Neural crest cell (in vitro differentiated cells): ENCODE measurements around the gene LIPF. TPM values are rescaled to one million over a fixed set of nuclear protein-coding genes. Genes with fewer than 3 reads are reported as not detected.

Experiments used
- DNase-seq: peaks from one replicate; pipeline ENCODE4 v3.0.0; 2021; ENCODE audit warnings: low read depth, mixed read lengths, low spot score
- H3K27ac Mint-ChIP-seq: one replicate; pipeline ENCODE4 v1.8.0; 2021; ENCODE audit warnings: mild to moderate bottlenecking, mixed read lengths; ENCODE audit not compliant: unreplicated experiment
- H3K27me3 Mint-ChIP-seq: 2 replicates; pipeline ENCODE4 v1.8.0; 2021; ENCODE audit warnings: low read depth, mild to moderate bottlenecking, mixed read lengths
- H3K36me3 Mint-ChIP-seq: 2 replicates; pipeline ENCODE4 v1.8.0; 2021; ENCODE audit warnings: low read depth, mild to moderate bottlenecking, mixed read lengths
- H3K4me1 Mint-ChIP-seq: 2 replicates; pipeline ENCODE4 v1.8.0; 2021; ENCODE audit warnings: mixed read lengths
- H3K4me3 Mint-ChIP-seq: one replicate; pipeline ENCODE4 v1.8.0; 2021; ENCODE audit warnings: mild to moderate bottlenecking, mixed read lengths
- H3K9me3 Mint-ChIP-seq: 2 replicates; pipeline ENCODE4 v1.8.0; 2021; ENCODE audit warnings: mixed read lengths
- CTCF ChIP-seq: fragments of 200-600 bp; sonication (generic); conservative IDR thresholded peaks from 2 replicates; pipeline ENCODE4 v1.5.0; 2021; ENCODE audit warnings: antibody characterized with exemption, mild to moderate bottlenecking
- total RNA-seq: library from RNA; stranded (reverse); gene quantifications from 2 replicates; pipeline ENCODE4 v1.2.1, GENCODE V29; 2021

The LIPF gene
- total RNA-seq, 1 donor from 2014 or later: not detected

DNA sequence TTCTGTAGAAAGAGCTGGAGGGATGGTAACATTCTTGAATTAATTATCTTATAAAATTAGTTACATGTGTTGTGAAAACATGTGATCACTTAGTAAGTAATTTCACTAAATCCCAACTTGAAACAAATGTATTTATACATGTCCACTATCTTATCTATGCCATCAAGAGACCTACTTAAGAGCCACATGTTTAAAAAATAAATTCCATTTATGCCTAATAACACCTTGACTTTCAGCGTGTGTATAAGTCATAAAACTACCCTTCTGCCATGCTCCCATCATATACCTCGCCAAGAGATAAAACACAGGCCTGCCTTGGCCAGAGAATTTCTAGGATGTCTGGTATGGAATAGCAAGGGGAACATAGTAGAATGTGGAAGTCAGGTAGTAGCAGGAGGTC is 40.4 kb upstream of the LIPF start:
- Mint-ChIP-seq H3K27me3 (peaks cover 4% of the 10 kb centered on the region), H3K9me3 (peaks cover 7% of the 10 kb centered on the region), H3K4me1 (no peaks in the 10 kb centered on the region), H3K4me3 (no peak overlapping the region), H3K27ac (no peak overlapping the region), H3K36me3 (no peaks in the 10 kb centered on the region)
- DNase-seq: no peak
- no peak for TF ChIP-seq CTCF

- H3K36me3 Mint-ChIP-seq: no peaks in the 10 kb centered on the region
- peaks cover 7% of the 10 kb centered on the region for H3K9me3 Mint-ChIP-seq
- no peaks in the 10 kb centered on the region for H3K4me1 Mint-ChIP-seq
- TF ChIP-seq CTCF: no peak
- no peak for DNase-seq
- H3K27ac Mint-ChIP-seq: no peak overlapping the region
- no peak overlapping the region for H3K4me3 Mint-ChIP-seq
- peaks cover 4% of the 10 kb centered on the region for H3K27me3 Mint-ChIP-seq
Measured at GRCh38 chr10:88624840-88625239, 39.4 kb upstream of the LIPF start.

DNA sequence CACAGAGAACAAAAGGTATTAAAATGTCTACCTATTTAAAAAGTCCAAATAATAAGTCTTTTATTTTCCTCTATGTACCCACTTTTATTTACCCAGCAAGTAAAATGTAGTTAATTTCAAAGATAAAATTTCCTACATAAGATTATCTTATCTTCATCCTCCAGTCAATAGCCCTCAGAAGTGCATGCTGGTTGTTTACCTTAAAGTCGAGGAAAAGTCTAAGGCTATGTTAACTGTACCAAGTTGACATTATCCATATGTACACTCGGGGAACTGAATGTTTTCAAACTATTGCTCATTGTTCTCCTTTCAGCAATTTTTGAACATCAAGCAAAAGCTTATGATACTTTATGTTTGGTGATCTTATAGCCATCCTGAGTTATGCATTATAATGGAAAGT is 24.1 kb upstream of the LIPF start:
- H3K4me1 Mint-ChIP-seq: no peaks in the 10 kb centered on the region
- no peak for TF ChIP-seq CTCF
- no peak overlapping the region for H3K27ac Mint-ChIP-seq
- no peak for DNase-seq
- H3K9me3 Mint-ChIP-seq: peaks cover 3% of the 10 kb centered on the region
- H3K36me3 Mint-ChIP-seq: peaks cover 5% of the 10 kb centered on the region
- no peak overlapping the region for H3K4me3 Mint-ChIP-seq
- no peaks in the 10 kb centered on the region for H3K27me3 Mint-ChIP-seq

DNA sequence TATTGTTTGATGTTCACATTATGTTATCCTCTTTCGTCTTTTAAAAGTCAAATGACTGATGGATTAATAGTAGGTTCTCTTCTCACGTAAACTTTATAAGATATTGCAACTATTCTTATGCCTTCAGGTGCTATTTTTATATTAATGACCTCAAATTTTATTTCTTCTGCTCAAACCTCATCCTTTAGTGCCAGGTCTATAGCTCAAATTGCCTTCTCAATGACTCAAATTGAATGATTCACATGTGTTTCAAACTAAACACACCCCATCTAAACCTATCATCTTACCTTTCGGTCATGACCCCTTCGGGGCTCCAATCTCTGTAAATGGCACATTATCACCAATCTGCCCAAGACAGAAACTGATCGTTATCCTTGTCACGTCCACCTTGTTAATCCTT is 22.0 kb upstream of the LIPF start:
- peaks cover 3% of the 10 kb centered on the region for H3K9me3 Mint-ChIP-seq
- peaks cover 3% of the 10 kb centered on the region for H3K27me3 Mint-ChIP-seq
- no peak overlapping the region for H3K27ac Mint-ChIP-seq
- no peak for DNase-seq
- H3K36me3 Mint-ChIP-seq: peaks cover 2% of the 10 kb centered on the region
- H3K4me1 Mint-ChIP-seq: no peaks in the 10 kb centered on the region
- no peak for TF ChIP-seq CTCF
- no peak overlapping the region for H3K4me3 Mint-ChIP-seq

GRCh38 chr10:88642963-88643362 is 21.3 kb upstream of the LIPF start:
- DNase-seq: no peak
- H3K27ac Mint-ChIP-seq: no peak overlapping the region
- peaks cover 3% of the 10 kb centered on the region for H3K9me3 Mint-ChIP-seq
- TF ChIP-seq CTCF: no peak
- H3K36me3 Mint-ChIP-seq: peaks cover 2% of the 10 kb centered on the region
- no peaks in the 10 kb centered on the region for H3K4me1 Mint-ChIP-seq
- peaks cover 3% of the 10 kb centered on the region for H3K27me3 Mint-ChIP-seq
- H3K4me3 Mint-ChIP-seq: no peak overlapping the region
